Neural progenitor cell (in vitro differentiated cells): ENCODE results near the gene ANGPTL5. TPM values are rescaled to one million over a fixed set of nuclear protein-coding genes. Genes with fewer than 3 reads are reported as not detected.

Experiments
- DNase-seq: peaks from one replicate; pipeline ENCODE4 v3.0.0-alpha.2; 2016; ENCODE audit warnings: low spot score
- H2AFZ ChIP-seq: fragments of 200-600 bp; sonication (generic); replicated peaks from 2 replicates; pipeline ENCODE4 v1.6.1; 2016; ENCODE audit warnings: antibody characterized with exemption
- H3F3A ChIP-seq: fragments of 200-600 bp; sonication (generic); 2 replicates; pipeline ENCODE4 v1.6.1; 2016; ENCODE audit warnings: antibody characterized with exemption, low read depth
- H3K27ac ChIP-seq: fragments of 200-600 bp; sonication (generic); 2 replicates; pipeline ENCODE4 v1.5.1; 2016; ENCODE audit warnings: mild to moderate bottlenecking
- H3K27me3 ChIP-seq: fragments of 200-600 bp; sonication (generic); 2 replicates; pipeline ENCODE4 v1.6.1; 2016; ENCODE audit warnings: mild to moderate bottlenecking, moderate library complexity
- H3K36me3 ChIP-seq: fragments of 200-600 bp; sonication (generic); 2 replicates; pipeline ENCODE4 v1.5.1; 2016
- H3K4me1 ChIP-seq: fragments of 200-600 bp; sonication (generic); 2 replicates; pipeline ENCODE4 v1.6.1; 2016; ENCODE audit warnings: mixed run types
- H3K4me2 ChIP-seq: fragments of 200-600 bp; sonication (generic); 2 replicates; pipeline ENCODE4 v1.6.1; 2016
- H3K4me3 ChIP-seq: fragments of 200-600 bp; sonication (generic); 2 replicates; pipeline ENCODE4 v1.5.1; 2016
- H3K79me2 ChIP-seq: fragments of 200-600 bp; sonication (generic); 2 replicates; pipeline ENCODE4 v1.6.1; 2016; ENCODE audit warnings: low read depth
- H3K9ac ChIP-seq: fragments of 200-600 bp; sonication (generic); 2 replicates; pipeline ENCODE4 v1.6.1; 2016
- H3K9me3 ChIP-seq: fragments of 200-600 bp; sonication (generic); 2 replicates; pipeline ENCODE4 v1.5.1; 2016; ENCODE audit warnings: low read depth
- H4K20me1 ChIP-seq: fragments of 200-600 bp; sonication (generic); 2 replicates; pipeline ENCODE4 v1.6.1; 2016; ENCODE audit warnings: low read depth
- H3K27ac Mint-ChIP-seq: 3 replicates; pipeline ENCODE4 v1.8.0; 2021; ENCODE audit warnings: mixed read lengths
- H3K27me3 Mint-ChIP-seq: 2 replicates; pipeline ENCODE4 v1.8.0; 2022; ENCODE audit warnings: low read depth, mild to moderate bottlenecking, inconsistent platforms, moderate library complexity, mixed read lengths; ENCODE audit not compliant: insufficient read depth
- H3K36me3 Mint-ChIP-seq: 3 replicates; pipeline ENCODE4 v1.8.0; 2021; ENCODE audit warnings: mixed read lengths
- H3K4me1 Mint-ChIP-seq: 3 replicates; pipeline ENCODE4 v1.8.0; 2021; ENCODE audit warnings: mixed read lengths
- H3K4me3 Mint-ChIP-seq: 3 replicates; pipeline ENCODE4 v1.8.0; 2021; ENCODE audit warnings: mild to moderate bottlenecking, moderate library complexity, mixed read lengths
- H3K9me3 Mint-ChIP-seq: 3 replicates; pipeline ENCODE4 v1.8.0; 2020; ENCODE audit warnings: mixed read lengths
- CTCF ChIP-seq: fragments of 200-600 bp; sonication (generic); IDR thresholded peaks from 2 replicates; pipeline ENCODE4 v1.5.1; 2017; ENCODE audit warnings: antibody characterized with exemption, mild to moderate bottlenecking
- EZH2 ChIP-seq: fragments of 200-600 bp; sonication (generic); IDR thresholded peaks from 2 replicates; pipeline ENCODE4 v1.6.1; 2017; ENCODE audit warnings: antibody characterized with exemption, mild to moderate bottlenecking, moderate library complexity
- EZH2phosphoT487 ChIP-seq: fragments of 200-600 bp; sonication (generic); IDR thresholded peaks from 2 replicates; pipeline ENCODE4 v1.6.1; 2017; ENCODE audit warnings: antibody characterized with exemption
- total RNA-seq: library from RNA; depleted of rRNA; stranded (reverse); fragments of >200 nt; gene quantifications from 2 replicates; pipeline ENCODE4 v1.2.3, GENCODE V29; 2015; ENCODE audit warnings: low replicate concordance

ANGPTL5 gene
- total RNA-seq, 1 donor from 2014 or later, result not detected

- no peak overlapping the region for H3K4me3 ChIP-seq
- H3K9me3 ChIP-seq, result no peaks in the 10 kb centered on the region
- no peak overlapping the region for H3K27ac Mint-ChIP-seq
- H3K36me3 Mint-ChIP-seq, result no peaks in the 10 kb centered on the region
- H3F3A ChIP-seq, result no peaks in the 10 kb centered on the region
- DNase-seq, result no peak
- H3K4me1 Mint-ChIP-seq, result no peaks in the 10 kb centered on the region
- H4K20me1 ChIP-seq, result no peaks in the 10 kb centered on the region
- TF ChIP-seq CTCF (no peak), EZH2phosphoT487 (no peak), EZH2 (no peak)
- no peaks in the 10 kb centered on the region for H3K27me3 ChIP-seq
- peaks cover 3% of the 10 kb centered on the region for H3K4me1 ChIP-seq
- H2AFZ ChIP-seq, result no peak overlapping the region
- no peak overlapping the region for H3K27ac ChIP-seq
- H3K4me3 Mint-ChIP-seq, result no peak overlapping the region
- no peak overlapping the region for H3K9ac ChIP-seq
- H3K4me2 ChIP-seq, result no peak overlapping the region
- no peaks in the 10 kb centered on the region for H3K9me3 Mint-ChIP-seq
- peaks cover 5% of the 10 kb centered on the region for H3K27me3 Mint-ChIP-seq
- H3K36me3 ChIP-seq, result no peaks in the 10 kb centered on the region
- no peaks in the 10 kb centered on the region for H3K79me2 ChIP-seq
Observed at GRCh38 chr11:101907815-101908214, 8.5 kb downstream of the ANGPTL5 start.

- H3F3A ChIP-seq, result no peaks in the 10 kb centered on the region
- no peaks in the 10 kb centered on the region for H3K79me2 ChIP-seq
- H3K9ac ChIP-seq, result no peak overlapping the region
- no peaks in the 10 kb centered on the region for H3K4me1 ChIP-seq
- H3K36me3 ChIP-seq, result no peaks in the 10 kb centered on the region
- no peak for TF ChIP-seq EZH2phosphoT487
- no peak for TF ChIP-seq CTCF
- TF ChIP-seq EZH2, result no peak
- H3K4me3 ChIP-seq, result no peak overlapping the region
- Mint-ChIP-seq H3K36me3 (no peaks in the 10 kb centered on the region), H3K27ac (no peak overlapping the region), H3K4me3 (no peak overlapping the region), H3K4me1 (no peaks in the 10 kb centered on the region), H3K27me3 (peaks cover 3% of the 10 kb centered on the region), H3K9me3 (no peaks in the 10 kb centered on the region)
- no peak overlapping the region for H3K27ac ChIP-seq
- no peaks in the 10 kb centered on the region for H4K20me1 ChIP-seq
- DNase-seq, result no peak
- H3K9me3 ChIP-seq, result no peaks in the 10 kb centered on the region
- H2AFZ ChIP-seq, result no peak overlapping the region
- no peaks in the 10 kb centered on the region for H3K27me3 ChIP-seq
- no peak overlapping the region for H3K4me2 ChIP-seq
Observed at GRCh38 chr11:101894505-101894904, 21.8 kb downstream of the ANGPTL5 start.

GRCh38 chr11:101889767-101890166, 26.6 kb downstream of the ANGPTL5 start:
- Mint-ChIP-seq H3K9me3 (no peaks in the 10 kb centered on the region), H3K36me3 (no peaks in the 10 kb centered on the region), H3K27ac (no peak overlapping the region), H3K27me3 (peaks cover 3% of the 10 kb centered on the region), H3K4me3 (no peak overlapping the region), H3K4me1 (no peaks in the 10 kb centered on the region)
- no peak overlapping the region for H3K4me2 ChIP-seq
- no peak for TF ChIP-seq CTCF
- TF ChIP-seq EZH2phosphoT487, result no peak
- no peak for TF ChIP-seq EZH2
- H3K9ac ChIP-seq, result no peak overlapping the region
- H3K27me3 ChIP-seq, result no peaks in the 10 kb centered on the region
- no peaks in the 10 kb centered on the region for H3F3A ChIP-seq
- no peaks in the 10 kb centered on the region for H3K9me3 ChIP-seq
- H3K4me3 ChIP-seq, result no peak overlapping the region
- no peak overlapping the region for H3K27ac ChIP-seq
- no peaks in the 10 kb centered on the region for H3K4me1 ChIP-seq
- no peak overlapping the region for H2AFZ ChIP-seq
- H3K79me2 ChIP-seq, result no peaks in the 10 kb centered on the region
- no peaks in the 10 kb centered on the region for H3K36me3 ChIP-seq
- no peak for DNase-seq
- H4K20me1 ChIP-seq, result no peaks in the 10 kb centered on the region

- H3K4me2 ChIP-seq, result no peak overlapping the region
- H3F3A ChIP-seq, result no peaks in the 10 kb centered on the region
Observed at GRCh38 chr11:101885631-101886030, 30.7 kb downstream of the ANGPTL5 start.

More at GRCh38 chr11:101885631-101886030, 30.7 kb downstream of the ANGPTL5 start:
- no peaks in the 10 kb centered on the region for H3K9me3 ChIP-seq
- no peak overlapping the region for H3K27ac Mint-ChIP-seq
- peaks cover 4% of the 10 kb centered on the region for H3K27me3 Mint-ChIP-seq
- H3K27ac ChIP-seq, result no peak overlapping the region
- no peak overlapping the region for H3K4me3 Mint-ChIP-seq
- no peak for TF ChIP-seq CTCF
- DNase-seq, result no peak
- H3K4me3 ChIP-seq, result no peak overlapping the region
- H2AFZ ChIP-seq, result no peak overlapping the region
- H3K36me3 ChIP-seq, result no peaks in the 10 kb centered on the region
- no peaks in the 10 kb centered on the region for H3K27me3 ChIP-seq
- no peaks in the 10 kb centered on the region for H4K20me1 ChIP-seq
- no peaks in the 10 kb centered on the region for H3K4me1 Mint-ChIP-seq
- no peak overlapping the region for H3K9ac ChIP-seq
- no peaks in the 10 kb centered on the region for H3K36me3 Mint-ChIP-seq
- H3K79me2 ChIP-seq, result no peaks in the 10 kb centered on the region
- no peaks in the 10 kb centered on the region for H3K9me3 Mint-ChIP-seq
- H3K4me1 ChIP-seq, result no peaks in the 10 kb centered on the region
